ENCODE measurements around the gene RAB35. TPM values are rescaled to one million over a fixed set of nuclear protein-coding genes. Genes with fewer than 3 reads are reported as not detected.

RAB35 gene
- total and polyA plus RNA-seq, 2 donors (not counting 1 experiment from before 2014, with no cell fraction given): 20.4 to 52.9 TPM

GRCh38 chr12:120139958-120140357, 23.4 kb upstream of the RAB35 start:
- POLR2A ChIA-PET: no interaction called here
- H3K9me3 Mint-ChIP-seq (ENCODE audit: insufficient read depth): no peaks in the 10 kb centered on the region
- H3K27me3 ChIP-seq (replicated peaks in 1 of 4; ENCODE audit: control extremely low read depth in 1 of 4, control insufficient read depth in 3 of 4, insufficient read depth in 4 of 4, low read length in 3 of 4): no peaks in the 10 kb centered on the region
- peaks cover 15 to 93% of the 10 kb centered on the region in 2 experiments for H3K36me3 ChIP-seq (replicated peaks in 1 of 2; ENCODE audit: control extremely low read depth in 1 of 2, control insufficient read depth in 1 of 2, extremely low read depth in 1 of 2, insufficient read depth in 2 of 2, low read length in 1 of 2)
- H3K79me2 ChIP-seq (ENCODE audit: control insufficient read depth, insufficient read depth, low read length): no peaks in the 10 kb centered on the region
- no peak overlapping the region for H3K4me3 ChIP-seq (ENCODE audit: control extremely low read depth in 1 of 5, extremely low read depth in 1 of 5, insufficient read depth in 1 of 5, low read depth in 2 of 5, low read length in 4 of 5)
- H3K27ac Mint-ChIP-seq: no peak overlapping the region
- no peaks in the 10 kb centered on the region for H3K27me3 Mint-ChIP-seq
- no peak overlapping the region for H3K4me3 Mint-ChIP-seq
- peaks cover under 1% of the 10 kb centered on the region for H4K20me1 ChIP-seq (ENCODE audit: control insufficient read depth, insufficient read depth, low read length, poor library complexity, severe bottlenecking)
- H2AFZ ChIP-seq (ENCODE audit: insufficient read depth, low read depth, low read length, poor library complexity, severe bottlenecking): no peak overlapping the region
- intact Hi-C loops (cut with micrococcal nuclease): no loop called here
- no peak overlapping the region for H3K4me2 ChIP-seq (replicated peaks; ENCODE audit: low read depth, low read length, poor library complexity, severe bottlenecking)
- ATAC-seq (ENCODE audit: low read depth) (no peak), DNase-seq (no peak)
- H3K27ac ChIP-seq (ENCODE audit: low read length in 2 of 2): no peak overlapping the region
- WGBS (ENCODE audit: insufficient coverage): 93% methylated on average over 4 of the region's 5 CpGs
- TF ChIP-seq EZH2 (IDR thresholded peaks at IDR 0.05; ENCODE audit: borderline replicate concordance, insufficient read depth, low read depth, low read length, poor library complexity, severe bottlenecking): no peak
- TF ChIP-seq CTCF (IDR thresholded peaks at IDR 0.05): no peak
- H3K4me1 Mint-ChIP-seq: no peaks in the 10 kb centered on the region
- H3K9me3 ChIP-seq (ENCODE audit: control extremely low read depth in 1 of 3, control insufficient read depth in 2 of 3, insufficient read depth in 1 of 3, low read length in 2 of 3): no peaks in the 10 kb centered on the region
- no peaks in the 10 kb centered on the region for H3K4me1 ChIP-seq (ENCODE audit: control insufficient read depth in 2 of 2, insufficient read depth in 2 of 2, low read length in 2 of 2)
- no peak overlapping the region for H3K9ac ChIP-seq (ENCODE audit: low read length)
- CTCF ChIA-PET: no interaction called here

GRCh38 chr12:120138366-120138765, 21.8 kb upstream of the RAB35 start:
- Histone ChIP-seq H3K9ac (ENCODE audit: low read length) (no peak overlapping the region), H3K36me3 (replicated peaks in 1 of 2; ENCODE audit: control extremely low read depth in 1 of 2, control insufficient read depth in 1 of 2, extremely low read depth in 1 of 2, insufficient read depth in 2 of 2, low read length in 1 of 2) (peaks cover 11 to 93% of the 10 kb centered on the region in 2 experiments), H3K4me1 (ENCODE audit: control insufficient read depth in 2 of 2, insufficient read depth in 2 of 2, low read length in 2 of 2) (peaks cover 8 to 12% of the 10 kb centered on the region in 2 donors), H4K20me1 (ENCODE audit: control insufficient read depth, insufficient read depth, low read length, poor library complexity, severe bottlenecking) (peaks cover 10% of the 10 kb centered on the region), H3K79me2 (ENCODE audit: control insufficient read depth, insufficient read depth, low read length) (no peaks in the 10 kb centered on the region), H3K4me3 (ENCODE audit: control extremely low read depth in 1 of 5, extremely low read depth in 1 of 5, insufficient read depth in 1 of 5, low read depth in 2 of 5, low read length in 4 of 5) (no peak overlapping the region), H3K4me2 (replicated peaks; ENCODE audit: low read depth, low read length, poor library complexity, severe bottlenecking) (no peak overlapping the region), H2AFZ (ENCODE audit: insufficient read depth, low read depth, low read length, poor library complexity, severe bottlenecking) (no peak overlapping the region), H3K27ac (ENCODE audit: low read length in 2 of 2) (no peak overlapping the region), H3K27me3 (replicated peaks in 1 of 4; ENCODE audit: control extremely low read depth in 1 of 4, control insufficient read depth in 3 of 4, insufficient read depth in 4 of 4, low read length in 3 of 4) (no peaks in the 10 kb centered on the region), H3K9me3 (ENCODE audit: control extremely low read depth in 1 of 3, control insufficient read depth in 2 of 3, insufficient read depth in 1 of 3, low read length in 2 of 3) (no peaks in the 10 kb centered on the region)
- CTCF ChIA-PET: interaction anchor here (0.6 kb wide), 1 partner anchor 11 kb away, joined by 3 read pairs; no protein-coding TSS in a partner anchor
- Mint-ChIP-seq H3K27me3 (no peaks in the 10 kb centered on the region), H3K9me3 (ENCODE audit: insufficient read depth) (no peaks in the 10 kb centered on the region), H3K27ac (no peak overlapping the region), H3K4me1 (peaks cover 4% of the 10 kb centered on the region), H3K4me3 (no peak overlapping the region)
- 100% methylated on average over 4 of the region's 9 CpGs for WGBS (ENCODE audit: insufficient coverage)
- DNase-seq: no peak
- no peak for TF ChIP-seq CTCF (IDR thresholded peaks at IDR 0.05)
- TF ChIP-seq EZH2 (IDR thresholded peaks at IDR 0.05; ENCODE audit: borderline replicate concordance, insufficient read depth, low read depth, low read length, poor library complexity, severe bottlenecking): no peak
- intact Hi-C loops (cut with micrococcal nuclease): no loop called here
- ATAC-seq (ENCODE audit: low read depth): no peak
- POLR2A ChIA-PET: no interaction called here
